Nephron (organoid): ENCODE measurements around the gene GRM1.

Source experiments
- H3K27ac Mint-ChIP-seq, 3 experiments: 2 replicates each; pipeline ENCODE4 v1.8.0; 2020; ENCODE audit warnings: mixed read lengths in 3 of 3, mild to moderate bottlenecking in 2 of 3, moderate library complexity in 1 of 3
- H3K27me3 Mint-ChIP-seq: 2 replicates; pipeline ENCODE4 v1.8.0; 2021; ENCODE audit warnings: low read depth, mild to moderate bottlenecking, moderate library complexity, mixed read lengths
- H3K36me3 Mint-ChIP-seq: 2 replicates; pipeline ENCODE4 v1.8.0; 2020; ENCODE audit warnings: low read depth, mixed read lengths
- H3K4me1 Mint-ChIP-seq: 2 replicates; pipeline ENCODE4 v1.8.0; 2020; ENCODE audit warnings: mixed read lengths
- H3K4me3 Mint-ChIP-seq, 3 experiments: 2 replicates each; pipeline ENCODE4 v1.8.0; 2020; ENCODE audit warnings: mild to moderate bottlenecking in 3 of 3, mixed read lengths in 3 of 3, moderate library complexity in 2 of 3
- H3K9me3 Mint-ChIP-seq: 2 replicates; pipeline ENCODE4 v1.8.0; 2020; ENCODE audit warnings: mixed read lengths
- CTCF ChIP-seq, 3 experiments: fragments of 200-600 bp; sonication (generic); IDR thresholded peaks; one replicate each; pipeline ENCODE4 v1.5.0; 2021; ENCODE audit warnings: antibody characterized with exemption in 3 of 3; ENCODE audit not compliant: unreplicated experiment in 3 of 3

GRM1 gene

GRCh38 chr6:146289816-146290588, 261.1 kb downstream of the GRM1 start:
- no peak for TF ChIP-seq CTCF (IDR thresholded peaks at IDR 0.05; ENCODE audit: unreplicated experiment in 3 of 3)
- Mint-ChIP-seq H3K27ac (no peak overlapping the region), H3K27me3 (no peaks in the 10 kb centered on the region), H3K9me3 (peaks cover 7% of the 10 kb centered on the region), H3K4me3 (no peak overlapping the region), H3K36me3 (no peaks in the 10 kb centered on the region), H3K4me1 (peaks cover 11% of the 10 kb centered on the region)

GRCh38 chr6:146290589-146290901, 261.7 kb downstream of the GRM1 start:
- H3K4me1 Mint-ChIP-seq = peaks cover 11% of the 10 kb centered on the region

GRCh38 chr6:146292506-146292905, 263.6 kb downstream of the GRM1 start:
- Mint-ChIP-seq H3K27me3 (no peaks in the 10 kb centered on the region), H3K9me3 (peaks cover 5% of the 10 kb centered on the region), H3K4me1 (peaks cover 6% of the 10 kb centered on the region), H3K4me3 (no peak overlapping the region), H3K36me3 (no peaks in the 10 kb centered on the region), H3K27ac (no peak overlapping the region)
- TF ChIP-seq CTCF (IDR thresholded peaks at IDR 0.05; ENCODE audit: unreplicated experiment in 3 of 3) = no peak

More at GRCh38 chr6:146290589-146290901, 261.7 kb downstream of the GRM1 start:
- no peak overlapping the region for H3K27ac Mint-ChIP-seq
- peaks cover 7% of the 10 kb centered on the region for H3K9me3 Mint-ChIP-seq
- no peaks in the 10 kb centered on the region for H3K36me3 Mint-ChIP-seq
- no peak for TF ChIP-seq CTCF (IDR thresholded peaks at IDR 0.05; ENCODE audit: unreplicated experiment in 3 of 3)
- H3K4me3 Mint-ChIP-seq = no peak overlapping the region
- no peaks in the 10 kb centered on the region for H3K27me3 Mint-ChIP-seq

GRCh38 chr6:146295695-146296094, 266.8 kb downstream of the GRM1 start:
- no peak overlapping the region for H3K4me3 Mint-ChIP-seq
- H3K36me3 Mint-ChIP-seq = no peaks in the 10 kb centered on the region
- no peak overlapping the region for H3K27ac Mint-ChIP-seq
- no peaks in the 10 kb centered on the region for H3K9me3 Mint-ChIP-seq
- H3K27me3 Mint-ChIP-seq = no peaks in the 10 kb centered on the region
- TF ChIP-seq CTCF (IDR thresholded peaks at IDR 0.05; ENCODE audit: unreplicated experiment in 3 of 3) = no peak
- no peaks in the 10 kb centered on the region for H3K4me1 Mint-ChIP-seq

GRCh38 chr6:146297815-146298214, 269.0 kb downstream of the GRM1 start:
- Mint-ChIP-seq H3K9me3 (no peaks in the 10 kb centered on the region), H3K27me3 (no peaks in the 10 kb centered on the region), H3K4me3 (no peak overlapping the region), H3K4me1 (no peaks in the 10 kb centered on the region), H3K36me3 (no peaks in the 10 kb centered on the region), H3K27ac (no peak overlapping the region)
- no peak for TF ChIP-seq CTCF (IDR thresholded peaks at IDR 0.05; ENCODE audit: unreplicated experiment in 3 of 3)

- H3K4me3 Mint-ChIP-seq = no peak overlapping the region
- TF ChIP-seq CTCF (IDR thresholded peaks at IDR 0.05; ENCODE audit: unreplicated experiment in 3 of 3) = no peak
- no peaks in the 10 kb centered on the region for H3K36me3 Mint-ChIP-seq
- no peak overlapping the region for H3K27ac Mint-ChIP-seq
- H3K9me3 Mint-ChIP-seq = no peaks in the 10 kb centered on the region
- H3K4me1 Mint-ChIP-seq = no peaks in the 10 kb centered on the region
- H3K27me3 Mint-ChIP-seq = no peaks in the 10 kb centered on the region
These were observed 271.7 kb downstream of the GRM1 start for GRCh38 chr6:146300521-146300920.
